PC-9 (cell line): ENCODE results near the gene NDUFS8. TPM values are rescaled to one million over a fixed set of nuclear protein-coding genes. Genes with fewer than 3 reads are reported as not detected.

ENCODE experiments used
- BruUV-seq: library from RNA; stranded (reverse); fragments of 400-500 nt; replicated peaks from 2 replicates; lab custom pipeline; 2021; lab: Mats Ljungman, UMichigan
- CTCF ChIA-PET: fragments of 300-600 bp; sonication (Branson Sonifier 250); formaldehyde crosslinking; loops from one replicate; lab custom pipeline; 2022; ENCODE audit warnings: antibody characterized with exemption; lab: Charles Lee
- POLR2A ChIA-PET: fragments of 300-600 bp; sonication (Branson Sonifier 250); formaldehyde crosslinking; loops from one replicate; lab custom pipeline; 2022; ENCODE audit warnings: antibody characterized with exemption; ENCODE audit not compliant: unreplicated experiment; lab: Charles Lee
- DNase-seq, 2 experiments: peaks; one replicate each; pipeline versions ENCODE4 v3.0.0 to v3.0.0-alpha.2; 2015 to 2022; ENCODE audit warnings: mixed read lengths in 1 of 2
- H2AFZ ChIP-seq: fragments of 200-600 bp; sonication (generic); 2 replicates; pipeline ENCODE4 v1.8.1; 2017; ENCODE audit warnings: antibody characterized with exemption
- H3F3A ChIP-seq: fragments of 200-600 bp; sonication (generic); 2 replicates; pipeline ENCODE4 v1.8.1; 2017; ENCODE audit warnings: antibody characterized with exemption, mild to moderate bottlenecking, low read depth; ENCODE audit not compliant: insufficient read depth
- H3K27ac ChIP-seq: fragments of 200-600 bp; sonication (generic); 2 replicates; pipeline ENCODE4 v1.6.1; 2016; ENCODE audit warnings: mixed run types
- H3K27me3 ChIP-seq: fragments of 200-600 bp; sonication (generic); 2 replicates; pipeline ENCODE4 v1.6.1; 2016; ENCODE audit warnings: low read depth, mixed run types; ENCODE audit not compliant: insufficient read depth
- H3K36me3 ChIP-seq: fragments of 200-600 bp; sonication (generic); 2 replicates; pipeline ENCODE4 v1.6.1; 2016; ENCODE audit warnings: low read depth, mixed run types
- H3K4me1 ChIP-seq: fragments of 200-600 bp; sonication (generic); replicated peaks from 2 replicates; pipeline ENCODE4 v1.6.1; 2016; ENCODE audit warnings: mixed run types; ENCODE audit not compliant: insufficient read depth
- H3K4me2 ChIP-seq: fragments of 200-600 bp; sonication (generic); 2 replicates; pipeline ENCODE4 v1.6.1; 2017; ENCODE audit warnings: mixed run types
- H3K4me3 ChIP-seq: fragments of 200-600 bp; sonication (generic); 2 replicates; pipeline ENCODE4 v1.6.1; 2016; ENCODE audit warnings: mixed run types
- H3K79me2 ChIP-seq: fragments of 200-600 bp; sonication (generic); 2 replicates; pipeline ENCODE4 v1.6.1; 2017; ENCODE audit warnings: low read depth, mixed run types
- H3K9me2 ChIP-seq: fragments of 200-600 bp; sonication (generic); 2 replicates; pipeline ENCODE4 v1.8.1; 2017; ENCODE audit warnings: mild to moderate bottlenecking; ENCODE audit not compliant: insufficient read depth
- H3K9me3 ChIP-seq: fragments of 200-600 bp; sonication (generic); 2 replicates; pipeline ENCODE4 v1.8.1; 2016; ENCODE audit warnings: low read depth; ENCODE audit not compliant: insufficient read depth
- H4K20me1 ChIP-seq: fragments of 200-600 bp; sonication (generic); 2 replicates; pipeline ENCODE4 v1.8.1; 2017; ENCODE audit not compliant: insufficient read depth
- CTCF ChIP-seq: fragments of 200-600 bp; sonication (generic); conservative IDR thresholded peaks from 2 replicates; pipeline ENCODE4 v1.6.1; 2017; ENCODE audit warnings: mixed run types, antibody characterized with exemption, mild to moderate bottlenecking, moderate library complexity
- EZH2 ChIP-seq: fragments of 200-600 bp; sonication (generic); IDR thresholded peaks from 2 replicates; pipeline ENCODE4 v1.8.0; 2017; ENCODE audit warnings: antibody characterized with exemption, low read depth
- intact Hi-C: fragments of 100-400 bp; cut with micrococcal nuclease; formaldehyde crosslinking; loops from one replicate; pipeline ENCODE4 v1.10.0; 2022; ENCODE audit not compliant: unreplicated experiment
- total RNA-seq: library from RNA; stranded (reverse); gene quantifications from 2 replicates; pipeline ENCODE4 v1.2.3, GENCODE V29; 2021

Gene NDUFS8
- total RNA-seq, 1 experiment from 2014 or later: 275 TPM

GRCh38 chr11:68004551-68005335, 25.7 kb upstream of the NDUFS8 start:
- Histone ChIP-seq H3K4me2 (peak overlapping the region; percentile 87), H3K4me1 (peaks cover 20% of the 10 kb centered on the region), H3F3A (peaks cover 47% of the 10 kb centered on the region), H3K9me2 (no peaks in the 10 kb centered on the region), H3K27me3 (no peaks in the 10 kb centered on the region), H3K36me3 (no peaks in the 10 kb centered on the region), H3K9me3 (no peaks in the 10 kb centered on the region), H3K4me3 (peak overlapping the region; percentile 68; the same call in 1 of the 2 replicates), H3K79me2 (no peaks in the 10 kb centered on the region), H4K20me1 (no peaks in the 10 kb centered on the region), H2AFZ (peak overlapping the region; percentile 78; the same call in 1 of the 2 replicates), H3K27ac (no peak overlapping the region)
- intact Hi-C loops: loop anchor here (1.0 kb wide), 1 partner anchor 12 kb away; no protein-coding TSS in a partner anchor
- ChIA-PET POLR2A (no interaction called here), CTCF (no interaction called here)
- no TSS peak for BruUV-seq
- TF ChIP-seq EZH2: no peak
- no peak for TF ChIP-seq CTCF
- DNase-seq: no peak

GRCh38 chr11:68006606-68007166, 23.8 kb upstream of the NDUFS8 start:
- Histone ChIP-seq H4K20me1 (no peaks in the 10 kb centered on the region), H3K79me2 (peaks cover 7% of the 10 kb centered on the region; the same call in 1 of the 2 replicates), H3K4me2 (no peak overlapping the region), H2AFZ (no peak overlapping the region), H3K27me3 (no peaks in the 10 kb centered on the region), H3K4me1 (peaks cover 38% of the 10 kb centered on the region), H3K36me3 (no peaks in the 10 kb centered on the region), H3K9me3 (no peaks in the 10 kb centered on the region), H3K27ac (no peak overlapping the region), H3K9me2 (no peaks in the 10 kb centered on the region), H3F3A (peaks cover 53% of the 10 kb centered on the region), H3K4me3 (no peak overlapping the region)
- intact Hi-C loops: no loop called here
- ChIA-PET POLR2A (interaction anchor here (0.6 kb wide), 1 partner anchor 1925 kb away, joined by 5 read pairs; no protein-coding TSS in a partner anchor), CTCF (no interaction called here)
- TF ChIP-seq EZH2: no peak
- no peak for TF ChIP-seq CTCF
- no TSS peak for BruUV-seq
- DNase-seq: no peak

- POLR2A ChIA-PET: no interaction called here
- Histone ChIP-seq H2AFZ (no peak overlapping the region), H3F3A (peaks cover 52% of the 10 kb centered on the region), H3K9me3 (no peaks in the 10 kb centered on the region), H3K27ac (no peak overlapping the region), H3K79me2 (peaks cover 18% of the 10 kb centered on the region; the same call in 1 of the 2 replicates), H3K36me3 (no peaks in the 10 kb centered on the region), H3K4me2 (no peak overlapping the region), H3K9me2 (no peaks in the 10 kb centered on the region), H4K20me1 (no peaks in the 10 kb centered on the region), H3K27me3 (no peaks in the 10 kb centered on the region), H3K4me3 (no peak overlapping the region), H3K4me1 (peaks cover 48% of the 10 kb centered on the region)
- intact Hi-C loops: no loop called here
- CTCF ChIA-PET: no interaction called here
- BruUV-seq: no TSS peak
- TF ChIP-seq CTCF (no peak), EZH2 (no peak)
- DNase-seq: no peak
Observed at GRCh38 chr11:68007498-68008380, 22.7 kb upstream of the NDUFS8 start.
